Endothelial cell of umbilical vein (primary cell): Measurements from ENCODE around the gene STC2. TPM values are rescaled to one million over a fixed set of nuclear protein-coding genes. Genes with fewer than 3 reads are reported as not detected.

ENCODE experiments used
- BruUV-seq: library from RNA; stranded (reverse); fragments of 400-500 nt; replicated peaks from 2 replicates; lab custom pipeline; 2021; lab: Mats Ljungman, UMichigan
- CTCF ChIA-PET: fragments of 300-600, 350-600 bp; sonication (Branson Sonifier 250); formaldehyde crosslinking; loops from one replicate; lab custom pipeline; 2021; ENCODE audit warnings: antibody characterized with exemption, inconsistent platforms; lab: Charles Lee
- POLR2A ChIA-PET: fragments of 300-600, 350-600 bp; sonication (Branson Sonifier 250); formaldehyde crosslinking; loops from one replicate; lab custom pipeline; 2021; ENCODE audit warnings: antibody characterized with exemption, inconsistent platforms; lab: Charles Lee
- DNase-seq: peaks from one replicate; pipeline ENCODE4 v3.0.0-alpha.2; 2011; ENCODE audit warnings: low read depth, low spot score
- FAIRE-seq: peaks from 2 replicates; lab custom pipeline; 2011; peaks lifted over from hg19 to GRCh38; lab: Jason Lieb, UNC
- H2AFZ ChIP-seq: 2 replicates; pipeline ENCODE4 v1.6.0; 2012; ENCODE audit warnings: low read depth, low read length, control low read depth, inconsistent platforms
- H3K27ac ChIP-seq: 2 replicates; pipeline ENCODE4 v1.5.1; 2011; ENCODE audit warnings: low read depth, mild to moderate bottlenecking, control low read depth, low read length, moderate library complexity; ENCODE audit not compliant: insufficient read depth
- H3K27me3 ChIP-seq, 2 experiments: 2 replicates each; pipeline versions ENCODE4 v1.6.0 to v1.6.1; 2011; ENCODE audit warnings: low read length in 2 of 2, mixed read lengths in 1 of 2; ENCODE audit not compliant: control insufficient read depth in 2 of 2, insufficient read depth in 2 of 2
- H3K36me3 ChIP-seq, 2 experiments: 2 replicates in 1 of 2; 3 replicates in 1 of 2; pipeline ENCODE4 v1.5.1; 2011; ENCODE audit warnings: low read length in 2 of 2, mild to moderate bottlenecking in 1 of 2, moderate library complexity in 1 of 2; ENCODE audit not compliant: control insufficient read depth in 2 of 2, insufficient read depth in 2 of 2; ENCODE audit errors: extremely low read depth in 1 of 2
- H3K4me1 ChIP-seq: 3 replicates; pipeline ENCODE4 v1.5.1; 2011; ENCODE audit warnings: mild to moderate bottlenecking, low read length; ENCODE audit not compliant: control insufficient read depth, insufficient read depth; ENCODE audit errors: extremely low read depth
- H3K4me2 ChIP-seq: 2 replicates; pipeline ENCODE4 v1.6.1; 2011; ENCODE audit warnings: low read length, control low read depth, mixed read lengths; ENCODE audit not compliant: insufficient read depth
- H3K4me3 ChIP-seq, 3 experiments: fragments of 200-600 bp in 1 of 3; sonication (generic), shearing (Covaris generic) in 1 of 3; replicated peaks in 1 of 3; 2 replicates each; pipeline ENCODE4 v1.5.1; 2011 to 2016; ENCODE audit warnings: control low read depth in 3 of 3, low read length in 3 of 3, mild to moderate bottlenecking in 2 of 3, inconsistent platforms in 1 of 3, low read depth in 1 of 3, moderate library complexity in 1 of 3; ENCODE audit not compliant: insufficient read depth in 1 of 3
- H3K79me2 ChIP-seq: 2 replicates; pipeline ENCODE4 v1.6.0; 2012; ENCODE audit warnings: low read length, inconsistent platforms; ENCODE audit not compliant: control insufficient read depth, insufficient read depth
- H3K9ac ChIP-seq: replicated peaks from 2 replicates; pipeline ENCODE3; 2011; ENCODE audit warnings: low read length, control low read depth; ENCODE audit not compliant: insufficient read depth; ENCODE audit errors: extremely low read depth
- H3K9me1 ChIP-seq: replicated peaks from 3 replicates; pipeline ENCODE4 v1.6.0; 2011; ENCODE audit warnings: mild to moderate bottlenecking, low read length; ENCODE audit not compliant: control insufficient read depth, insufficient read depth; ENCODE audit errors: extremely low read depth
- H3K9me3 ChIP-seq: replicated peaks from 2 replicates; pipeline ENCODE4 v1.5.1; 2012; ENCODE audit warnings: low read length, inconsistent platforms; ENCODE audit not compliant: control insufficient read depth, insufficient read depth
- H4K20me1 ChIP-seq: replicated peaks from 2 replicates; pipeline ENCODE3; 2011; ENCODE audit warnings: mild to moderate bottlenecking, low read length; ENCODE audit not compliant: control insufficient read depth, insufficient read depth; ENCODE audit errors: extremely low read depth
- EZH2 ChIP-seq: IDR thresholded peaks from 2 replicates; pipeline ENCODE4 v1.6.1; 2012; ENCODE audit warnings: borderline replicate concordance, low read depth, mild to moderate bottlenecking, moderate library complexity, low read length, inconsistent platforms; ENCODE audit not compliant: severe bottlenecking
- FOS ChIP-seq: IDR thresholded peaks from 2 replicates; pipeline ENCODE4 v1.6.1; 2011; ENCODE audit warnings: mild to moderate bottlenecking, low read length, moderate library complexity, borderline replicate concordance; ENCODE audit not compliant: insufficient read depth
- GATA2 ChIP-seq: IDR thresholded peaks from 2 replicates; pipeline ENCODE4 v1.7.0; 2011; ENCODE audit warnings: low read depth, mild to moderate bottlenecking, moderate library complexity, mixed read lengths, low read length; ENCODE audit not compliant: insufficient read length, insufficient read depth
- JUN ChIP-seq: IDR thresholded peaks from 2 replicates; pipeline ENCODE4 v1.6.1; 2011; ENCODE audit warnings: borderline replicate concordance, low read depth; ENCODE audit not compliant: insufficient read length, insufficient read depth
- MYC ChIP-seq: IDR thresholded peaks from one replicate; pipeline ENCODE4 v1.6.1; 2011; ENCODE audit warnings: mild to moderate bottlenecking, low read depth, low read length
- POLR2A ChIP-seq: IDR thresholded peaks from 2 replicates; pipeline ENCODE4 v1.6.1; 2012; ENCODE audit warnings: low read depth, mild to moderate bottlenecking, control low read depth, low read length
- POLR2AphosphoS5 ChIP-seq: IDR thresholded peaks from 2 replicates; pipeline ENCODE4 v1.6.1; 2012; ENCODE audit warnings: low read depth, mild to moderate bottlenecking, control low read depth, low read length, moderate library complexity; ENCODE audit not compliant: insufficient read depth
- dilution Hi-C: fragments of 300-500 bp; cut with MboI; formaldehyde crosslinking; loops from one replicate; pipeline ENCODE4 v1.15.0; 2019; ENCODE audit warnings: low sequenced_read_pairs; ENCODE audit not compliant: extremely low pct_ligation_motif_present
- intact Hi-C: fragments of 100-400 bp; cut with micrococcal nuclease; formaldehyde crosslinking; loops from one replicate; pipeline ENCODE4 v1.10.0; 2022
- polyA plus RNA-seq, 4 experiments: library from polyadenylated mRNA; depleted of rRNA in 3 of 4; stranded (reverse) in 3 of 4; unstranded in 1 of 4; fragments of >200 nt; gene quantifications; 2 replicates each; pipeline versions ENCODE4 v1.2.1 to v1.2.3, GENCODE V29; 2011 to 2012; ENCODE audit warnings: missing spikeins in 1 of 4
- total RNA-seq: library from RNA; stranded (reverse); gene quantifications from 2 replicates; pipeline ENCODE4 v1.2.3, GENCODE V29; 2021
- TF ChIP-seq, protein P1 (sequence below): IDR thresholded peaks from 2 replicates; pipeline ENCODE4 v1.6.1; 2011; ENCODE audit not compliant: insufficient read depth, insufficient read length
- TF ChIP-seq, protein P2 (sequence below), 2 donors: IDR thresholded peaks; 1 replicate in 1 of 2; 2 replicates in 1 of 2; pipeline ENCODE4 v1.5.1; 2011; ENCODE audit warnings: low read length in 2 of 2, mild to moderate bottlenecking in 2 of 2, moderate library complexity in 2 of 2, control low read depth in 1 of 2, inconsistent platforms in 1 of 2, low read depth in 1 of 2; ENCODE audit not compliant: insufficient read depth in 1 of 2; ENCODE audit errors: extremely low read depth in 1 of 2

Gene STC2
- total and polyA plus RNA-seq, 2 donors (not counting 3 experiments of a cell fraction or from before 2014, with no cell fraction given) = 19.0 to 26.9 TPM

DNA sequence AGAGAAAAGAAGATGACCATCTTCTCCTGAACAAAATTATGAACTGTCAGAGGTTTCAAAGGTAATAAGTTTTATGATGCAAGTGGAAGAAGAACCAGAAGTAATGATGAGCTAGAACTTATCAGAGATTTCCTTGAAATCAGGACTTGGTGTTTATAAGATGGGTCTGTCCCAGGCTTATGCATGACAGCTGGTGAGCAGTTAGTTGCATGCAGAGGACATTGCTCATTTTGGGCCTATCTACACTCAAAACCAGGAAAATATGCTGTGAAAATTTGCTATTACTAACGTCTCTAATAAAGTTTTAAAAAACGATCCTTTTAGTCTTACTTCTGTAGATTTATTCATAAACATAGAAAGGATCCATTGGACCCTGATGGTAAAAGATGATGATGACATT is 6.6 kb upstream of the STC2 start:
- TSS peak; percentile 71 for BruUV-seq
- H3K9me1 ChIP-seq = no peaks in the 10 kb centered on the region
- no peaks in the 10 kb centered on the region for H3K27me3 ChIP-seq
- TF ChIP-seq MYC (no peak), FOS (no peak), GATA2 (no peak), POLR2AphosphoS5 (no peak), EZH2 (no peak), JUN (no peak), POLR2A (no peak)
- TF ChIP-seq, protein P1, sequence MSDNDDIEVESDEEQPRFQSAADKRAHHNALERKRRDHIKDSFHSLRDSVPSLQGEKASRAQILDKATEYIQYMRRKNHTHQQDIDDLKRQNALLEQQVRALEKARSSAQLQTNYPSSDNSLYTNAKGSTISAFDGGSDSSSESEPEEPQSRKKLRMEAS = no peak
- TF ChIP-seq, protein P2, sequence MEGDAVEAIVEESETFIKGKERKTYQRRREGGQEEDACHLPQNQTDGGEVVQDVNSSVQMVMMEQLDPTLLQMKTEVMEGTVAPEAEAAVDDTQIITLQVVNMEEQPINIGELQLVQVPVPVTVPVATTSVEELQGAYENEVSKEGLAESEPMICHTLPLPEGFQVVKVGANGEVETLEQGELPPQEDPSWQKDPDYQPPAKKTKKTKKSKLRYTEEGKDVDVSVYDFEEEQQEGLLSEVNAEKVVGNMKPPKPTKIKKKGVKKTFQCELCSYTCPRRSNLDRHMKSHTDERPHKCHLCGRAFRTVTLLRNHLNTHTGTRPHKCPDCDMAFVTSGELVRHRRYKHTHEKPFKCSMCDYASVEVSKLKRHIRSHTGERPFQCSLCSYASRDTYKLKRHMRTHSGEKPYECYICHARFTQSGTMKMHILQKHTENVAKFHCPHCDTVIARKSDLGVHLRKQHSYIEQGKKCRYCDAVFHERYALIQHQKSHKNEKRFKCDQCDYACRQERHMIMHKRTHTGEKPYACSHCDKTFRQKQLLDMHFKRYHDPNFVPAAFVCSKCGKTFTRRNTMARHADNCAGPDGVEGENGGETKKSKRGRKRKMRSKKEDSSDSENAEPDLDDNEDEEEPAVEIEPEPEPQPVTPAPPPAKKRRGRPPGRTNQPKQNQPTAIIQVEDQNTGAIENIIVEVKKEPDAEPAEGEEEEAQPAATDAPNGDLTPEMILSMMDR (IDR thresholded peaks at IDR 0.05; ENCODE audit: extremely low read depth in 1 of 2, insufficient read depth in 1 of 2, low read depth in 1 of 2, low read length in 2 of 2) = no peak
- no peaks in the 10 kb centered on the region for H3K79me2 ChIP-seq
- dilution Hi-C loops (no loop called here), intact Hi-C loops (loop anchor here (2.0 to 10.0 kb wide), 4 partner anchors 120 to 584 kb away; partner anchors contain the start of gene RPL26L1)
- H3K4me3 ChIP-seq = no peak overlapping the region
- peaks cover 22% of the 10 kb centered on the region for H3K4me1 ChIP-seq
- POLR2A ChIA-PET = no interaction called here
- H3K9ac ChIP-seq = no peak overlapping the region
- no peaks in the 10 kb centered on the region for H3K36me3 ChIP-seq
- CTCF ChIA-PET = interaction anchor here (11.2 kb wide), 1 partner anchor 42 kb away, joined by 428 read pairs; no protein-coding TSS in a partner anchor
- no peak overlapping the region for H2AFZ ChIP-seq
- FAIRE-seq (no peak), DNase-seq (no peak)
- no peaks in the 10 kb centered on the region for H3K9me3 ChIP-seq
- peak overlapping the region; percentile 85 for H3K27ac ChIP-seq
- peak overlapping the region; percentile 8 for H3K4me2 ChIP-seq
- no peaks in the 10 kb centered on the region for H4K20me1 ChIP-seq
